Islet precursor cell (in vitro differentiated cells): ENCODE measurements around the gene TRIP12.
"Not testable (repeated sequence)": the region's sequence is repeated elsewhere in the genome, so short reads cannot be mapped to it uniquely, and the experiment has no call there.

Experiments used
- DNase-seq: peaks from one replicate; pipeline ENCODE4 v3.0.0-alpha.2; 2018

Gene TRIP12

GRCh38 chr2:229921892-229922448 lies at the start of gene TRIP12:
TSS of gene TRIP12 (minus strand) at chr2:229922009. CDS start at chr2:229880079, 41,930 bp downstream.
- peak; percentile 98 for DNase-seq

DNA sequence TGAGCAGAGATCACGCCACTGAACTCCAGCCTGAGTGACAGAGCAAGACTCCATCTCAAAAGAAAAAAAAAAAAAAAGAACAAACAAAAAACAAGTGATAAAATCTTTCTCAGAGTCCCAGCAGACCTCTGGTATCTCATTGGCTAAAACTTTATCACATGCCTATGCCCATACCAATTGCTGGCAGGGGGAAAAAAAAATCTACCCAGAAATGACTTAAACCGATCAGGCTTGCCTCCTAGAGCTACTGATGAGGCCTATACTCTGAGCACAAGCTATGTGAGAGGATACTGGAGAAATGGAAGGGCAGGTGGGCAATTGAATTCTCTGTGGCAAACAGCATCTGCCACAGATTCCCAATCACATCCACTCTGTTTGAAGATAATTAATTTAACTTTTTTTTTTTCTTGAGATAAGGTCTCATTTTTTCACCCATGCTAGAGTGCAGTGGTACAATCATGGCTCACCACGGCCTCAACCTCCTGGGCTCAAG lies 49.5 kb upstream of the TRIP12 start:
- no peak for DNase-seq

DNA sequence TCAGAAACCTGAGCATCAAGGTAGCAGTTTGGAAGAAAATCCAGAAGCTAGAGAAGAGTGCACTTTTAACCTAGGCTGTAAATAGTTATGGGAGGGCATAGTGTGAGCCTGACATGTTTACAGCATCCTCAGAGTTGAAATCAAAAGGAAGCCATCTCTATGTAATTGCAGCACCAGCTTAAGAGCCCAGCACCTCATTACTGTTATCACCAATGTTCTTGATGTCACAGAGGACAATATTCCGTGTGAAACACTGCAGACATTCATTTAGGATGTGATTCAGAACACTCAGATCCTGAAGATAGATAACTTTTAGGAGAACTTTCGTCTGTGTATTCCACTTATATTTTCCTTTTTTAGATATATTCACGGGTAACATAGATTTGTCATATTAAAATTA lies 48.6 kb upstream of the TRIP12 start:
- DNase-seq, result no peak

DNA sequence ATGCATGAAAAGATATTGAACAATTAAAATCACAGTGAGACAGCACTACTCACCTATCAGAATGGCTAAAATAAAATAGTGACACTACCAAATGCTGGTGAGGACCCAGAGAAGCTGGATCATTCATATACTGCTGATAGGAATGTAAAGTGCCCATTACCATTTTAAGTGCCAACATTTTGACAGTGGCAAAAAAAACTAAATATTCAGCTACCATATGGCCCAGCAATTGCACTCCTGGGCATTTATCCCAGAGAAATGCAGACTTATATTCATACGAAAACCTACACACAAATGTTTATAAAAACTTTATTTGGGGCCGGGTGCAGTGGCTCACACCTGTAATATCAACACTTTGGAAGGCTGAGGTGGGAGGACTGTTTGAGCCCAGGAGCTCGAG lies 48.1 kb upstream of the TRIP12 start:
- no peak for DNase-seq

- DNase-seq, result not testable (repeated sequence)
These were observed 41.8 kb upstream of the TRIP12 start for GRCh38 chr2:229963596-229963995.

DNA sequence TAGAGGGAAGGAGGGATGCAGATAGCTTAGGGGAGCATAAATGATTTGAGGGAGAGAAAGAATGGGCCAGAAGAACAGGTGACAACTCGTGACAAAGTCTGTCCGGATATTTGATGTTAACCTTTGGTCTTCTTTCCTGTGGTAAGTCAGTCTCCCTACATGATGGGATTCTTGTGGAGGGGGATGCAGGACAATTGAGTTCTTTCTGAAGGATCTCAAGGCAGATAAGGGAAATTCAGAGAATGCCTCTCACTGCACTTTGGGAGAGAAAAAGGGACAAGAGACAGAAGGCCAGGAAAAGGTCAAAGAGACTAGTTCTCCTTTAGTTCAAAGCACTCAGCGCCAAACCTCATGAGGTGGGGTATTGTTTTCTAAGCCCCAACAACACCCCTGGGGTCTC lies 34.7 kb upstream of the TRIP12 start:
- DNase-seq, result peak; percentile 55

DNA sequence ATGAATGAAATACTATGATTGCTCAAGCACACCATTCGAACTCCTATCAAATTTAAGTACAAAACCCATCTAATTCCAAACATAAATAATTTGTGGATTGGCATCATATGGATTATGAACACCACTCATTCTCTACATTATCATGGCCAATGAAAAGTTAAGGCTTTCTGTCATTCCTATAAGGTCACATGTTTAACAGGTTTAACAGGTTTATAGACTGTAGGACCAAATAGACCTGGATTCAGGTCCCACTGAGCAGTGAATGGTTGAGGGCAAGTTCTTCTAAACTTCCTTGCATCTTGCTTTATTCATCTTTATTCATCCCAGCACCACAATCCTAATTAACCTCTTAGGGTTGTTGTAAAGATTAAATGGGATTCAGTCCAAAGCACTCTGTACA lies 33.9 kb upstream of the TRIP12 start:
- DNase-seq, result no peak

DNA sequence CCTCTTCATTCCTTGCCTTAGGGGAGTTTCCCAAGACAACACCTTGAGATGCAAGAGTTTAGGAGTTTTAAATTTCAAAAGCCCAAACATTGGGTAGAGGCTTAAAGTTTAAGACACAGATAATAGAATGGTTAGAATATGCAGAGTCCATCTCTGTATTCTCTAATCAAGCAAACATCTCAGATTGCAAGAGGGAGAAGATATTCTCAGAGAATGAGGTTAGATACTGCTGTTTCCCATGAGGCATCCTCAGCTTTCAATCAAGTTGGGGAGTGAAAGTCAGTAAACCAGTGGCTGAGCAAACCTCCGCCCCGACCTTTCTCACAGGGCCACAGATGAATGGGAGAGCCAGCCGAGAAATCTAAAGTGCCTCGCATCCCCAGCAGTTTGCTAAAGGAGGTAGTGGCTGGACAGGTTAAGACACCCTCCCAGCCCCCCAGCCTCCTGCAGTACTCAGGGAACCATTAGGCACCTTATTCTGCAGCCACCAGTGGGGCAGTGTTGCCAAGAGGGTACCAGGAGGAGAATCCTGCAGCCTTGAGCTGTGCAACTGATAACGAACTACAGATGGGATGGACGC lies 30.5 kb upstream of the TRIP12 start:
- DNase-seq, result no peak

DNA sequence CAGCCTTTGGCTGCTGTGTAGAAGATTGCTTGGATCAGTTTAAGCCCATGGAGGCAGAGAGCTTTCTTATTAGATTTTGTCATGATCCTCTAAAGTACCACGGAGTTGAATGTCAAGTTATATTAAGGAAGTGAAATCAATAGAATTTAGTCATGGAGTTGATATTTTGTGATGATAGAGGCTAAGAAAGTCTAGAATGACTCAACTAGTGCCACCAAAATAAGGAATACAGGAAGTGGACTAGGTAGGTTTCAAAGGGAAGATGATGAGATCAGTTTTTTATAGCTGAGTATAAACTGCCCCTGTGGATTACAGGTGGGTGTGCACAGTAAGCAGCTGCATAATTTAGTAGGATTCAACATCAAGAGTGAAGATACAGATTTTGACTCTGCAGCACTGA lies 25.7 kb upstream of the TRIP12 start:
- DNase-seq, result no peak

DNA sequence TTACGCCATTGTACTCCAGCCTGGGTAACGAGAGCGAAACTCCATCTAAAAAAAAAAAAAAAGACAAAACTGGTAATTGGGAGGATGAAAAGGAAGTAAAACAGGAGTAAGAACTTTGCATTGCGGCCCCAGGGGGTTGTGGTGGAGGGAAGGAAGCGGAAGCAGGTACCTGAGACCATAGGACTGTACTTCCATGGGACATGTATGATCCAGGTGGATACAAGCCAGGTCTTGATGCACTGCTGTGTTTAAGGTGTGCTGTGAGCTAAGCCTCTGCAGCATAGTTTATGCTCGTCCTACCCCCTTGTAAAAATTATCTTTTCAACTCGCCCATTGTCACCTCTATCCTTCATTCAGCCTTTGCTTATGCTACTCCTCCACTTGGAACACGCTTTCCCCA lies 24.2 kb upstream of the TRIP12 start:
- DNase-seq, result no peak

GRCh38 chr2:229943770-229944449 lies 22.1 kb upstream of the TRIP12 start:
- DNase-seq, result no peak

GRCh38 chr2:229943171-229943570 lies 21.4 kb upstream of the TRIP12 start:
- DNase-seq, result no peak

- no peak for DNase-seq
These were observed 20.9 kb upstream of the TRIP12 start for GRCh38 chr2:229942671-229943070.

DNA sequence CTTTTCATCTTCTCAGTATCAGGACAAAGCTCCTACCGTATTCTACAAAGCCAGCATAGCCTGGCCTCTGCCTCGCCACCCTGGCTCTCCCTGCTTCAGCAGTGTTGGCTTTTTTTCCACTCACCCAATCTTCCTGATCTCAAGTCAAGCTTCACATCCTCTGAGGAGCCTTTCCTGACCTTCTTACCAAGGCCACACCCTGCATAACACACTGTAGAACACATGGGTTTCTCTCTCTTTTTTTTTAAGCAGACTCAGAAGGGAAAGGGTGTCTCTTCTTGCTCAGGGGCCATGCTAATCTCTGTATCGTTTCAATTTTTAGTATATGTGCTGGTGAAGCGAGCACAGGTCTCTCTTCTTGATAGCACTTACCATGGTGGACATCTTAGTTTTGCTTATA lies 15.7 kb upstream of the TRIP12 start:
- DNase-seq, result no peak

GRCh38 chr2:229931241-229931640 lies 9.4 kb upstream of the TRIP12 start:
- DNase-seq, result peak; percentile 60

- DNase-seq, result no peak
These were observed 8.8 kb upstream of the TRIP12 start for GRCh38 chr2:229930656-229931055.

DNA sequence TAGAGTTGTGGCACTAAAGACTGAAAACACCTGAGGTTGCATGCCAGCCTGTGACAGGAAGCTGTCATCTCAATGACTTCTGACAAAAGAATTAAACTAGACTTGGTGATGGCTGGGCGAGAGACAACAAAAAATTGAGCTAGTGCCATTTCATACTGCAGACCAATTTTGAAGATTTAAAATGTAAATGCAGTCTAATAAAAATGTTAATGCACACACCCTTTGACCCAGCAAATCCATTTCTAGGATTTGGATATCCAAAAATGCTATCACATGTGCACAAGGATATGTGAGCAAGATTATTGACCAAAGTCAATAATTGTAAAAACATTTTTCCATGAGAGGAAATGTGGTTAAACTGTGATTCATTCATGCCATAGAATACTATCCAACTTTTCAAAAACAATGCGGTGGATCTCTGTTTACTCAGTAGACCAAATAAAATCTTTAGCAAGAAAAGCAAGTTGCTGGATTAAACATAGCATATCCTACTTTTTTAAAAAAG lies 6.1 kb upstream of the TRIP12 start:
- no peak for DNase-seq

GRCh38 chr2:229925201-229925600 lies 3.4 kb upstream of the TRIP12 start:
- DNase-seq, result no peak

DNA sequence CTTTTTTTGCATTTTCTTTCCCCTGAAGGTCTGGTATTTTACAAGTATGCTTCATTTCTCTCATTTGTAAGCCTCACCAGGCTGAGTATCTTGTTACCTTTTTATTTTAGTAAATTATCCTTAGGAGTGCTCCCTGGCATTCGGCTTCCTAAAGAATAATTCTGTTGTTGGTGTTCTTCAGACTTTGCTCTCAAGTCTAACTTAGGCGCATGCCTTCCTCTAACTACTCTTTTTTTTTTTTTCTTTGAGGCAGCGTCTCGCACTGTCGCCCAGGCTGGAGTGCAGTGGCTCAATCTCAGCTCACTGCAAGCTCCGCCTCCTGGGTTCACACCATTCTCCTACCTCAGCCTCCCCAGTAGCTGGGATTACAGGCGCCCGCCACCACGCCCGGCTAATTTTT lies 2.7 kb upstream of the TRIP12 start:
- DNase-seq, result not testable (repeated sequence)

GRCh38 chr2:229922449-229923386 lies 909 bp upstream of the TRIP12 start, which contains the start of gene FBXO36:
TSS of gene FBXO36 (plus strand) at chr2:229922503. CDS start at chr2:229922514, 11 bp downstream.
- peak; percentile 93 for DNase-seq

- DNase-seq, result peak; percentile 72
These were observed 513 bp downstream of the TRIP12 start for GRCh38 chr2:229921101-229921891.

DNA sequence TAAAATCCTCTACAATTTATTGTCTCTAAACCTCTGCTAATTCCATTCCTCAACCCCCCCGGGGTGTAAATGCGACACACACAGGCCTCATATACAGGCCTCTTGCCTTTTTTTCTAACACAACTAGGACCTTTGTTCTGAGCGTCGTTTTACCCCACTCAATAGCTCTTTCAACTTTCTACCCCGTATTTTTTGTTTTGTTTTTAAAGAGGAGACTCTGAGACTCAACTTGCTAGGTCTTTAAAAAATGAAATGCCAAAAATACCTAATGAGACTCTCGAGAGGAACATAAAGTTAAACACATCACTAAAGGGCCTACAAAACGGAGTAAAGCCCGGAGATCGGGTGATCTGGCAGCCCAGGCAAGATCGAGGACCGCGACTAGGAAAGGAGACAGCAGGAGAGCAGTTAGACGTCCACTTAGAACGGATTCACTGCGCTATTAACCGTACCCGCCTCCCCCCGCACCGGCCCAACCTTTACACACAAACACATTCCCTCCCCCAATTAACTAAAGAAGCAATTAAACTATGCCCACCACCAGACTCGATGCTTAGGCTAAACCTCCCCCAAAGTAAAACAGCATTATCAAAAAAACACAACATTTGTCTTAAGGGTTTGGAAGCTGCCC lies 1.7 kb downstream of the TRIP12 start:
- peak; percentile 60 for DNase-seq
